Measurements from ENCODE around the gene R3HCC1L.
"Not testable (repeated sequence)": the region's sequence is repeated elsewhere in the genome, so short reads cannot be mapped to it uniquely, and the experiment has no call there.

Gene R3HCC1L

GRCh38 chr10:98213740-98214139, 79.3 kb downstream of the R3HCC1L start:
- H3K27me3 Mint-ChIP-seq, result no peaks in the 10 kb centered on the region
- DNase-seq, result no peak

DNA sequence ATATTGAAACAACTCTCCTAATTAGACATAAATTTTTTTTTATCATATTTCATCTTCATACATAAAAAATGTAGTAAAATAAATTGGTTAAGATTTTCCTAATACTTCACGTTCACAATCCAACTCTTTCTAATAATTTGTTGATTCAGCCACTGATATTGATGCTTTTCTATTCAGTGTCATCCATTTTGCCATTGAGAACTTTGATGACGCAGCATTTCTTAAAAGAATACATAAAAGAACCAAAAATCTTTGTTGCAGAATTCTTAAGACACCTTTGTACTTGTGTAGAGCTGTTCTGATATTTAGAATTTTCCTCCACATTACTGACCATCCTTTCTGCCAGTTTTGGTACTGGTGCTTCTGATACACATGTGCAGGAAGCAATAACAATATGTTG, 80.9 kb downstream of the R3HCC1L start:
- Mint-ChIP-seq H3K4me1 (peaks cover 21% of the 10 kb centered on the region), H3K4me3 (no peak overlapping the region), H3K27me3 (no peaks in the 10 kb centered on the region), H3K36me3 (ENCODE audit: low read depth) (peaks cover 61% of the 10 kb centered on the region), H3K9me3 (peaks cover 39% of the 10 kb centered on the region), H3K27ac (no peak overlapping the region)
- DNase-seq, result no peak
- no peak for ATAC-seq

More at GRCh38 chr10:98213740-98214139, 79.3 kb downstream of the R3HCC1L start:
- H3K36me3 Mint-ChIP-seq (ENCODE audit: low read depth), result peaks cover 56% of the 10 kb centered on the region
- ATAC-seq, result no peak
- no peak overlapping the region for H3K4me3 Mint-ChIP-seq
- H3K9me3 Mint-ChIP-seq, result peaks cover 24% of the 10 kb centered on the region
- no peak overlapping the region for H3K27ac Mint-ChIP-seq
- peaks cover 21% of the 10 kb centered on the region for H3K4me1 Mint-ChIP-seq

- Mint-ChIP-seq H3K4me1 (peaks cover 11% of the 10 kb centered on the region), H3K36me3 (ENCODE audit: low read depth) (peaks cover 55% of the 10 kb centered on the region), H3K27me3 (no peaks in the 10 kb centered on the region), H3K27ac (no peak overlapping the region), H3K4me3 (no peak overlapping the region), H3K9me3 (peaks cover 39% of the 10 kb centered on the region)
- ATAC-seq, result no peak
- no peak for DNase-seq
Measured at GRCh38 chr10:98217801-98218200, 83.3 kb downstream of the R3HCC1L start.

GRCh38 chr10:98223874-98224273, 89.4 kb downstream of the R3HCC1L start:
- H3K27ac Mint-ChIP-seq, result no peak overlapping the region
- H3K36me3 Mint-ChIP-seq (ENCODE audit: low read depth), result peaks cover 46% of the 10 kb centered on the region
- no peak for ATAC-seq

GRCh38 chr10:98224509-98224908, 90.1 kb downstream of the R3HCC1L start:
- no peak overlapping the region for H3K4me3 Mint-ChIP-seq
- H3K4me1 Mint-ChIP-seq, result peaks cover 10% of the 10 kb centered on the region
- H3K36me3 Mint-ChIP-seq (ENCODE audit: low read depth), result peaks cover 40% of the 10 kb centered on the region
- DNase-seq (no peak), ATAC-seq (no peak)
- H3K27me3 Mint-ChIP-seq, result no peaks in the 10 kb centered on the region
- H3K27ac Mint-ChIP-seq, result no peak overlapping the region
- peaks cover 17% of the 10 kb centered on the region for H3K9me3 Mint-ChIP-seq

More at GRCh38 chr10:98223874-98224273, 89.4 kb downstream of the R3HCC1L start:
- H3K27me3 Mint-ChIP-seq, result no peaks in the 10 kb centered on the region
- no peak for DNase-seq
- no peak overlapping the region for H3K4me3 Mint-ChIP-seq
- peaks cover 10% of the 10 kb centered on the region for H3K4me1 Mint-ChIP-seq
- peaks cover 23% of the 10 kb centered on the region for H3K9me3 Mint-ChIP-seq

- Mint-ChIP-seq H3K27me3 (no peaks in the 10 kb centered on the region), H3K27ac (no peak overlapping the region)
- no peak for DNase-seq
Measured at GRCh38 chr10:98224996-98225395, 90.5 kb downstream of the R3HCC1L start.

GRCh38 chr10:98226508-98227144, 92.2 kb downstream of the R3HCC1L start:
- Mint-ChIP-seq H3K4me3 (no peak overlapping the region), H3K9me3 (peaks cover 9% of the 10 kb centered on the region), H3K27me3 (no peaks in the 10 kb centered on the region), H3K36me3 (ENCODE audit: low read depth) (peaks cover 33% of the 10 kb centered on the region), H3K4me1 (peaks cover 10% of the 10 kb centered on the region), H3K27ac (no peak overlapping the region)
- no peak for ATAC-seq
- DNase-seq, result no peak

More at GRCh38 chr10:98224996-98225395, 90.5 kb downstream of the R3HCC1L start:
- peaks cover 12% of the 10 kb centered on the region for H3K9me3 Mint-ChIP-seq
- peaks cover 35% of the 10 kb centered on the region for H3K36me3 Mint-ChIP-seq (ENCODE audit: low read depth)
- no peak overlapping the region for H3K4me3 Mint-ChIP-seq
- peaks cover 10% of the 10 kb centered on the region for H3K4me1 Mint-ChIP-seq
- no peak for ATAC-seq

GRCh38 chr10:98227713-98228112, 93.3 kb downstream of the R3HCC1L start:
- not testable (repeated sequence) for H3K27me3 Mint-ChIP-seq, H3K4me3 Mint-ChIP-seq, H3K9me3 Mint-ChIP-seq, H3K27ac Mint-ChIP-seq, DNase-seq, ATAC-seq
- Mint-ChIP-seq H3K4me1 (peaks cover 10% of the 10 kb centered on the region), H3K36me3 (ENCODE audit: low read depth) (peaks cover 31% of the 10 kb centered on the region)

GRCh38 chr10:98228266-98228665, 93.8 kb downstream of the R3HCC1L start:
- DNase-seq, H3K27me3 Mint-ChIP-seq: not testable (repeated sequence)
- H3K4me1 Mint-ChIP-seq, result peaks cover 10% of the 10 kb centered on the region

DNA sequence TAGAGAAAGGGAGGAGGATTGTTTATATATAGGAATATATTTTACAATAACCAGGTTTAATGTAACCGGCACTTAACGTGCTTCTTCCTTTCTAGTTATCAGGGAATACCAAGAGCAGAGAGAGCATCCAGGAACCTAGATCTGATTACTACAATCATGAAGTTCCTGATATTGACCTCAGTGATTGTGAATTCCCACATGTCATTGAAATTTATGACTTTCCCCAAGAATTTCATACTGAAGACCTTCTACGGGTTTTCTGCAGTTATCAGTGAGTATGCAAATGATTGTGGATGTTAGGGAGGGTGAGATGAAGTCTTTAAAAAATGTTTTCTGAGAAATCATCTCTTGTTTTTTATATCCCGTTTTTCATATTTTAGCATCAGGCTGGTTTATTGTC, 97.0 kb downstream of the R3HCC1L start:
- Mint-ChIP-seq H3K27ac (no peak overlapping the region), H3K27me3 (no peaks in the 10 kb centered on the region), H3K9me3 (peaks cover 4% of the 10 kb centered on the region), H3K4me1 (peaks cover 6% of the 10 kb centered on the region), H3K36me3 (ENCODE audit: low read depth) (peaks cover 30% of the 10 kb centered on the region), H3K4me3 (no peak overlapping the region)
- DNase-seq (no peak), ATAC-seq (no peak)

More at GRCh38 chr10:98228266-98228665, 93.8 kb downstream of the R3HCC1L start:
- not testable (repeated sequence) for H3K9me3 Mint-ChIP-seq, ATAC-seq, H3K4me3 Mint-ChIP-seq, H3K27ac Mint-ChIP-seq
- H3K36me3 Mint-ChIP-seq (ENCODE audit: low read depth), result peaks cover 31% of the 10 kb centered on the region

GRCh38 chr10:98235846-98236245, 101.4 kb downstream of the R3HCC1L start:
- no peak overlapping the region for H3K4me3 Mint-ChIP-seq
- H3K27ac Mint-ChIP-seq, result no peak overlapping the region
- H3K4me1 Mint-ChIP-seq, result no peaks in the 10 kb centered on the region
- no peak for ATAC-seq
- no peak for DNase-seq
- H3K36me3 Mint-ChIP-seq (ENCODE audit: low read depth), result peaks cover 32% of the 10 kb centered on the region
- H3K27me3 Mint-ChIP-seq, result no peaks in the 10 kb centered on the region
- H3K9me3 Mint-ChIP-seq, result no peaks in the 10 kb centered on the region

- H3K9me3 Mint-ChIP-seq, result no peaks in the 10 kb centered on the region
- peaks cover 33% of the 10 kb centered on the region for H3K36me3 Mint-ChIP-seq (ENCODE audit: low read depth)
- no peaks in the 10 kb centered on the region for H3K27me3 Mint-ChIP-seq
- no peak overlapping the region for H3K27ac Mint-ChIP-seq
- H3K4me1 Mint-ChIP-seq, result no peaks in the 10 kb centered on the region
- H3K4me3 Mint-ChIP-seq, result no peak overlapping the region
- DNase-seq, result no peak
- no peak for ATAC-seq
Measured at GRCh38 chr10:98236862-98237261, 102.4 kb downstream of the R3HCC1L start.

GRCh38 chr10:98238391-98238790, 103.9 kb downstream of the R3HCC1L start:
- Mint-ChIP-seq H3K4me1 (no peaks in the 10 kb centered on the region), H3K27me3 (no peaks in the 10 kb centered on the region), H3K27ac (no peak overlapping the region), H3K4me3 (no peak overlapping the region), H3K36me3 (ENCODE audit: low read depth) (peaks cover 33% of the 10 kb centered on the region), H3K9me3 (no peaks in the 10 kb centered on the region)
- DNase-seq (no peak), ATAC-seq (no peak)

- Mint-ChIP-seq H3K36me3 (ENCODE audit: low read depth) (peaks cover 38% of the 10 kb centered on the region), H3K4me1 (no peaks in the 10 kb centered on the region), H3K27ac (no peak overlapping the region), H3K4me3 (no peak overlapping the region), H3K27me3 (no peaks in the 10 kb centered on the region), H3K9me3 (no peaks in the 10 kb centered on the region)
- ATAC-seq (peak; percentile 54), DNase-seq (no peak)
Measured at GRCh38 chr10:98240524-98240923, 106.1 kb downstream of the R3HCC1L start.

DNA sequence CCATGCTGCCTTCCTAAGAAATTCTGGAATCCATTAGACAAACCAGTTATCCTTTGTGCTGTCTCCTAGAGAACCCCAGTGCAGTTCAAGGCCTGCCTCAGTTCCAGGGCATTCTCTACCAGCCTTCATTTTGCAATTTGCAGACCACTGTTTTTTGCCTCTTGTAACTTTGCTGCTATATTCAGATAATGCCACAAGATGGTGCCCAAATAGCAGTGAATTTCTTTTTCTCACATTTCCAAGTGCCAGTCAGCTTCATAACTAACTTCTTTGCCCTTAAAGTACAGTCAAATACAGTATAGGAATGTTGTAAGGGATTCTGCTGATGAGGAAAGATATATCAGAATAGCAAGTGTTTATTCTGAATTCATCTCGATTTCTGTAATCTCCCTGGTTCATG, 108.4 kb downstream of the R3HCC1L start:
- DNase-seq (no peak), ATAC-seq (no peak)
- Mint-ChIP-seq H3K36me3 (ENCODE audit: low read depth) (peaks cover 38% of the 10 kb centered on the region), H3K9me3 (no peaks in the 10 kb centered on the region), H3K4me3 (no peak overlapping the region), H3K4me1 (no peaks in the 10 kb centered on the region), H3K27ac (no peak overlapping the region), H3K27me3 (no peaks in the 10 kb centered on the region)

GRCh38 chr10:98244141-98244540, 109.7 kb downstream of the R3HCC1L start:
- H3K27me3 Mint-ChIP-seq, result no peaks in the 10 kb centered on the region
- no peaks in the 10 kb centered on the region for H3K4me1 Mint-ChIP-seq
- no peak overlapping the region for H3K4me3 Mint-ChIP-seq
- peaks cover 35% of the 10 kb centered on the region for H3K36me3 Mint-ChIP-seq (ENCODE audit: low read depth)
- H3K9me3 Mint-ChIP-seq, result no peaks in the 10 kb centered on the region
- DNase-seq (no peak), ATAC-seq (no peak)
- H3K27ac Mint-ChIP-seq, result no peak overlapping the region
